ENCODE data around the gene PRRC2A. TPM values are rescaled to one million over a fixed set of nuclear protein-coding genes. Genes with fewer than 3 reads are reported as not detected.

PRRC2A gene
- total RNA-seq, 3 donors from 2014 or later: 290 to 309 (median 306) TPM

DNA sequence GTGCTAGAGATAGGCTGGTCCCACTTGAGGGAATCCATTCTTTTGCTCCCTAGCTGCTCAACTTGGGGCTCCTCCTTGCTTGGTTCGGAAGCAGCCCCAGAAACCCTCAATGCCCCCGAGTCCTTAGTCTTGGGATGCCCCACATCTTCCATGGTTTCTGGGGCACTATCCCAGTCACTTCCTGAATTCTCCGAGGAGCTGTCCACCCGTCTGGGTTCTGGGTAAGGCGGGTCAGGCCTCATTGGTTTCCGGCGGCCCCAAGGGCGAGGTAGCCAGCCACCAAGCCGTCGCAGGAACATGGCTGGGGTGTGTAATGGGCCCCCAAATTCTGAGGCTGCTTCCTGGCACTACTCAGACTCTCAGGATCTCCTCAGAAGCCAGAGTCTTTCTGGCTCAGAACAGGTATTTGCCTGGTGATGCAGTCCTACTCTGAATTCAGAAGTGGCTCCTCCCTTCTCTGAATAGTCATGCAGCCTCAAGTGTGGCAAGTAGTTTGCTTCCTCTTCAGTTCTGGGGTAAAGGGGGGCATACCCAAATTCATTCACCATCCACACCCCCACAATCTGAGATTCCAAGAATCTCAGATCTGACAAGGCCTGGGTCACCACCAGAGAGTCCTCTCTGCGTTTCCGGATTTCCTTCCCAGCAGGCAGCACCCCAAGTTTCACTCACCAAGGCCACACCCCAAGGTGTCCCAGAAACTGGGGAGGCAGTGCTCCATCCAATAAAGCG lies 39.3 kb downstream of the PRRC2A start:
- Mint-ChIP-seq H3K27me3 (ENCODE audit: low read depth) (no peaks in the 10 kb centered on the region), H3K4me3 (peak overlapping the region; percentile 94), H3K9me3 (no peaks in the 10 kb centered on the region), H3K36me3 (ENCODE audit: insufficient read depth) (peaks cover 27% of the 10 kb centered on the region), H3K4me1 (ENCODE audit: low read depth) (peaks cover 73% of the 10 kb centered on the region)
- DNase-seq (no peak), ATAC-seq (peak; percentile 57 to 66)

GRCh38 chr6:31660381-31661261 lies 40.1 kb downstream of the PRRC2A start, which contains the start of gene C6orf47:
Gene C6orf47 (minus strand): TSS chr6:31660778. CDS start chr6:31659947, 831 bp downstream.
- Mint-ChIP-seq H3K4me3 (peak within 1 kb of the TSS; percentile 94), H3K9me3 (no peaks in the 10 kb centered on the region), H3K36me3 (ENCODE audit: insufficient read depth) (peaks cover 26% of the 10 kb centered on the region), H3K4me1 (ENCODE audit: low read depth) (peaks cover 71% of the 10 kb centered on the region), H3K27me3 (ENCODE audit: low read depth) (no peaks in the 10 kb centered on the region)
- peak; percentile 70 for DNase-seq
- ATAC-seq: peak; percentile 51 to 55

DNA sequence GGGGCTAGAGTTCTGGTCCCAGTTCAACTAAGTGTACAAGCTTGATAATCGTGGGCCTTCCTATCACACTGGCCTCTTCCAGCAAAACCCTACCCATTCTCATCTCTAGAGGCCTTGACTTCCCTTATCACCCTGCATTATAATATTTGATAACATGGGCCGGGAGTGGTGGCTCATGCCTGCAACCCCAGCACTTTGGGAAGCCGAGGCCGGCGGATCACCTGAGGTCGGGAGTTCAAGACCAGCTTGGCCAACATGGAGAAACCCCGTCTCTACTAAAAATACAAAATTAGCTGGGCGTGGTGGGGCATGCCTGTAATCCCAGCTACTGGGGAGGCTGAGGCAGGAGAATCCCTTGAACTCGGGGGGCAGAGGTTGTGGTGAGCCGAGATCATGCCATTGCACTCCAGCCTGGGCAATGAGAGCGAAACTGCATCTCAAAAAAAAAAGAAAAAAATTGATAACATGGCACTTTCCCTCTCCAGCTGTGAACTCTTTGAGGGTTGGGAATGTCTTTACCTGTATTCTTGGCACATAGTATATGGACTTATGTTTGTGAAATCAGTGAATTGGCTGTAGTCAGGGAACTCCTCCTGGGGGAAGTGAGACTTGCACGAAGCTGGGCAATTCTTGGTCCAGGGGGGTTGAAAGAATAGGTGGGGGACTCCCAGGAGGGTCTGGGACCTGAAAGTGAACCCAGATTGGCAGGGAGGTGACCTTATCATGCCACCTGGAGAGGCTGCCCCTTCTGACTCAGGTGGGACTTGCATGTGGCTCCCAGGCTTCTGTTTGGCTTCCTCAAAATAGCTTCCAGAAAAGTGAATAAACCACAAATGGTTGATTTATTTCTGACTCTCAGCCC lies 41.0 kb downstream of the PRRC2A start:
- Mint-ChIP-seq H3K36me3 (ENCODE audit: insufficient read depth) (peaks cover 28% of the 10 kb centered on the region), H3K4me3 (peak overlapping the region; percentile 94), H3K4me1 (ENCODE audit: low read depth) (peaks cover 69% of the 10 kb centered on the region), H3K27me3 (ENCODE audit: low read depth) (no peaks in the 10 kb centered on the region), H3K9me3 (no peaks in the 10 kb centered on the region)
- DNase-seq: no peak
- no peak for ATAC-seq

GRCh38 chr6:31662124-31662723 lies 41.7 kb downstream of the PRRC2A start:
- H3K36me3 Mint-ChIP-seq (ENCODE audit: insufficient read depth): peaks cover 32% of the 10 kb centered on the region
- H3K4me3 Mint-ChIP-seq: peak overlapping the region; percentile 94
- H3K9me3 Mint-ChIP-seq: no peaks in the 10 kb centered on the region
- H3K27me3 Mint-ChIP-seq (ENCODE audit: low read depth): no peaks in the 10 kb centered on the region
- ATAC-seq: no peak
- peaks cover 70% of the 10 kb centered on the region for H3K4me1 Mint-ChIP-seq (ENCODE audit: low read depth)
- DNase-seq: no peak

GRCh38 chr6:31663126-31663960 lies 42.8 kb downstream of the PRRC2A start:
- no peaks in the 10 kb centered on the region for H3K27me3 Mint-ChIP-seq (ENCODE audit: low read depth)
- ATAC-seq (no peak), DNase-seq (no peak)
- H3K36me3 Mint-ChIP-seq (ENCODE audit: insufficient read depth): peaks cover 35% of the 10 kb centered on the region
- peaks cover 68% of the 10 kb centered on the region for H3K4me1 Mint-ChIP-seq (ENCODE audit: low read depth)
- no peaks in the 10 kb centered on the region for H3K9me3 Mint-ChIP-seq
- H3K4me3 Mint-ChIP-seq: peak overlapping the region; percentile 89

DNA sequence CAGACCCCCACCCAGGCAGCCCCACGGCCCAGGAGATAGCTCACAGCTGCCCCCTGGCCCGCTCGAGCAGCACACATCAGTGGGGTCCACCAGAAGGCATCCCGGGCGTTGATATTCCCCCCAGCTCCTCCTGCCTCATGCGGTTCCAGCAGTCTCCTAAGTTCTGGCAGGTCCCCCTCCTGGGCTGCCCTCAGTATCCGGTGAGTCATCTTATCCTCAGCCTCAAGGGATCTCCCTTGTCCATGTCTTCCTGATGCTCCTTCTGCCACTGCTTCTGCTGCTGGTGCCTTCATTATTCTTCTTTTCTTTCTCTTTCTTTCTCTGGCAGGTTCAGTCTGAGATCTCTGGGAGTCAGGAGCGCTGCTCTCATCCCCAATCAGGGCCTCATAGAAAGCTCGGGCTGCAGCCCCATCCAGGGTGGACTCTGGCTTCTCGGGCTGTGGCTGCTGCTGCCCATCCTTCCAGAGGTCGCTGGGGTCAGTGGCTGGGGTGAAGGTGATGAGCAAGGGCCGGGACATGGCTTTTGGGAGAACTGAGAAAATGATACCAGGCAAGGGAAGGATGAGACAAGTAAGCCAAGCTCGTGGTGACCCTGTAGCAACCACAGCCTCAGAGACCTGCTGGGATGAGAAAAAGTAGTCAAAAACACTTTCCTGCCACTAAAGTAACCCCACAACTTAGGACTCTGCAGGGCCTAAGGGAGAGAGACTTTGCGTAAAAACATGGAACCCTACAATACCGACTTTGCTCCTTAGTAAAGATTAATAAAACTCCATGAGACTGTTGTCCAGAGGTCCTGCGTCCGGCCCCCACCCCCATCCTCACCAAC lies 43.7 kb downstream of the PRRC2A start:
- peaks cover 43% of the 10 kb centered on the region for H3K36me3 Mint-ChIP-seq (ENCODE audit: insufficient read depth)
- peaks cover 64% of the 10 kb centered on the region for H3K4me1 Mint-ChIP-seq (ENCODE audit: low read depth)
- no peaks in the 10 kb centered on the region for H3K27me3 Mint-ChIP-seq (ENCODE audit: low read depth)
- no peak for DNase-seq
- no peak for ATAC-seq
- H3K4me3 Mint-ChIP-seq: peak overlapping the region; percentile 89
- H3K9me3 Mint-ChIP-seq: no peaks in the 10 kb centered on the region

- no peaks in the 10 kb centered on the region for H3K9me3 Mint-ChIP-seq
- no peaks in the 10 kb centered on the region for H3K27me3 Mint-ChIP-seq (ENCODE audit: low read depth)
- H3K4me3 Mint-ChIP-seq: peak within 1 kb of the TSS; percentile 89
- H3K36me3 Mint-ChIP-seq (ENCODE audit: insufficient read depth): peaks cover 50% of the 10 kb centered on the region
- DNase-seq: peak; percentile 82
- H3K4me1 Mint-ChIP-seq (ENCODE audit: low read depth): peaks cover 57% of the 10 kb centered on the region
- peak; percentile 41 to 42 for ATAC-seq
Observed at GRCh38 chr6:31664790-31665500, 44.4 kb downstream of the PRRC2A start, which contains the start of gene GPANK1. Gene GPANK1 (minus strand): TSS chr6:31664997. CDS start chr6:31664478, 519 bp downstream.

GRCh38 chr6:31665501-31666336 lies 45.2 kb downstream of the PRRC2A start, which contains the start of gene CSNK2B:
Gene CSNK2B (plus strand): TSS chr6:31666080. CDS start chr6:31666832, 752 bp downstream.
- peak; percentile 85 for ATAC-seq
- peaks cover 53% of the 10 kb centered on the region for H3K4me1 Mint-ChIP-seq (ENCODE audit: low read depth)
- H3K9me3 Mint-ChIP-seq: no peaks in the 10 kb centered on the region
- H3K36me3 Mint-ChIP-seq (ENCODE audit: insufficient read depth): peaks cover 57% of the 10 kb centered on the region
- no peaks in the 10 kb centered on the region for H3K27me3 Mint-ChIP-seq (ENCODE audit: low read depth)
- DNase-seq: peak; percentile 96
- H3K4me3 Mint-ChIP-seq: peak within 1 kb of the TSS; percentile 89

GRCh38 chr6:31666337-31666965 lies 45.9 kb downstream of the PRRC2A start:
- DNase-seq: no peak
- H3K27me3 Mint-ChIP-seq (ENCODE audit: low read depth): no peaks in the 10 kb centered on the region
- H3K4me3 Mint-ChIP-seq: peak overlapping the region; percentile 89
- no peak for ATAC-seq
- no peaks in the 10 kb centered on the region for H3K9me3 Mint-ChIP-seq
- peaks cover 57% of the 10 kb centered on the region for H3K36me3 Mint-ChIP-seq (ENCODE audit: insufficient read depth)
- peaks cover 47% of the 10 kb centered on the region for H3K4me1 Mint-ChIP-seq (ENCODE audit: low read depth)

- H3K4me3 Mint-ChIP-seq: no peak within 1 kb of the TSS
- no peaks in the 10 kb centered on the region for H3K9me3 Mint-ChIP-seq
- peaks cover 49% of the 10 kb centered on the region for H3K36me3 Mint-ChIP-seq (ENCODE audit: insufficient read depth)
- DNase-seq (no peak), ATAC-seq (no peak)
- H3K4me1 Mint-ChIP-seq (ENCODE audit: low read depth): peaks cover 26% of the 10 kb centered on the region
- H3K27me3 Mint-ChIP-seq (ENCODE audit: low read depth): no peaks in the 10 kb centered on the region
Observed at GRCh38 chr6:31669676-31670075, 49.2 kb downstream of the PRRC2A start, which contains the start of gene LY6G5B. Gene LY6G5B (plus strand): TSS chr6:31669976. CDS start chr6:31670951, 975 bp downstream.
